ENCODE results near the gene C4orf50.
A peak's percentile ranks its signal among the peaks of the same experiment; 100 is the strongest.

The C4orf50 gene

GRCh38 chr4:5959211-5959982 lies 58.8 kb downstream of the C4orf50 start:
- TF ChIP-seq, protein P1, sequence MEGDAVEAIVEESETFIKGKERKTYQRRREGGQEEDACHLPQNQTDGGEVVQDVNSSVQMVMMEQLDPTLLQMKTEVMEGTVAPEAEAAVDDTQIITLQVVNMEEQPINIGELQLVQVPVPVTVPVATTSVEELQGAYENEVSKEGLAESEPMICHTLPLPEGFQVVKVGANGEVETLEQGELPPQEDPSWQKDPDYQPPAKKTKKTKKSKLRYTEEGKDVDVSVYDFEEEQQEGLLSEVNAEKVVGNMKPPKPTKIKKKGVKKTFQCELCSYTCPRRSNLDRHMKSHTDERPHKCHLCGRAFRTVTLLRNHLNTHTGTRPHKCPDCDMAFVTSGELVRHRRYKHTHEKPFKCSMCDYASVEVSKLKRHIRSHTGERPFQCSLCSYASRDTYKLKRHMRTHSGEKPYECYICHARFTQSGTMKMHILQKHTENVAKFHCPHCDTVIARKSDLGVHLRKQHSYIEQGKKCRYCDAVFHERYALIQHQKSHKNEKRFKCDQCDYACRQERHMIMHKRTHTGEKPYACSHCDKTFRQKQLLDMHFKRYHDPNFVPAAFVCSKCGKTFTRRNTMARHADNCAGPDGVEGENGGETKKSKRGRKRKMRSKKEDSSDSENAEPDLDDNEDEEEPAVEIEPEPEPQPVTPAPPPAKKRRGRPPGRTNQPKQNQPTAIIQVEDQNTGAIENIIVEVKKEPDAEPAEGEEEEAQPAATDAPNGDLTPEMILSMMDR (IDR thresholded peaks at IDR 0.05; ENCODE audit: unreplicated experiment in 3 of 3), result no peak
- peaks cover 46% of the 10 kb centered on the region for H3K27me3 Mint-ChIP-seq (ENCODE audit: low read depth)
- H3K9me3 Mint-ChIP-seq, result no peaks in the 10 kb centered on the region
- H3K4me1 Mint-ChIP-seq, result peaks cover 25% of the 10 kb centered on the region
- peak overlapping the region in 2 of 3 experiments; percentile 62 to 70 for H3K27ac Mint-ChIP-seq
- no peak overlapping the region for H3K4me3 Mint-ChIP-seq
- no peaks in the 10 kb centered on the region for H3K36me3 Mint-ChIP-seq (ENCODE audit: low read depth)

DNA sequence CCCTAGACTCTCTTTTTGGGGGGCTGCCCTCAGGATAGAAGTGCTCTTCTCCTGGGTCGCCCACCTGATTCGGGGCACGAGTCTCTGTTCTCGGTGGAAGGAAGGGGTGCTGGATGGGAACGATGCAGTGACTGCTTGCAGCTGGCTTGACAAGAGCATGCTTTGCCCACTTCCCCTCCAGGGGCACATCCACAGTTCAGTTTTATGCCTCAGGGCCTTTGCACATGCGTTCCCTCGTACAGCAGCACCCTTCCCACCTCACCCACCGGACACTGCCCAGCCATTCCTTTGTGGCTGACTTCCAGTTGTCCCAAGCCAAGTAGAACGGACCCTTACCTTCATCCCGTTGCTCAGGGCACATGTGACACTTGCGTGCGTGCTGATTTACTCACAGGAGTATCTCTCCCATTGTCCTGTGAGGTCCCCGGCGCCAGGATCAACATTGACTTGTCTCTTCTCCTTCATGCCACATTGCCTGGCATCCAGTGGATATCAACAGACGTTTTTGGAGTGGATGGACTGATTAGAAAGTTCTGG lies 60.0 kb downstream of the C4orf50 start:
- H3K27ac Mint-ChIP-seq, result peak overlapping the region in 1 of 3 experiments; percentile 12
- TF ChIP-seq, protein P1 (IDR thresholded peaks at IDR 0.05; ENCODE audit: unreplicated experiment in 3 of 3), result no peak
- H3K27me3 Mint-ChIP-seq (ENCODE audit: low read depth), result peaks cover 41% of the 10 kb centered on the region
- H3K9me3 Mint-ChIP-seq, result no peaks in the 10 kb centered on the region
- no peaks in the 10 kb centered on the region for H3K36me3 Mint-ChIP-seq (ENCODE audit: low read depth)
- H3K4me3 Mint-ChIP-seq, result no peak overlapping the region
- H3K4me1 Mint-ChIP-seq, result peaks cover 25% of the 10 kb centered on the region

DNA sequence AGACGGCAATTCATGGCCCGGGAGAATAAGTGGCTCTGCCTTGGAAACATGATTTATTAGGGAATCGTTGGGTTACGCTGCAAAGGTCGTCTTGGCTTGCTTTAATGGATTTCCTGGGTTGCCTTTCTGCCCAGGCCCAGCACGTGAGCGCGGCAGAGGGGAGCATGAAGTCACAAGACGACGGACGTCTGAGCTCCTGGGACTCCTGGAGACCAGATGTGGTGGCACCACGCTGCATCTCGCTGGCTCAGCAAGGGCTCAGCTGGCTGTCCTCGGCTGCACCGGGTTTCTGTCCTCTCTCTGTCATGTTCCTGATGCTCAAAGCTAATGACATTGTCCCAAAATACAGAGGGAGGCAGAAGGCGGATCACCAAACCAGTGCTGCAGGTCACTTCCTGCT lies 61.2 kb downstream of the C4orf50 start:
- no peak overlapping the region for H3K27ac Mint-ChIP-seq
- peaks cover 33% of the 10 kb centered on the region for H3K4me1 Mint-ChIP-seq
- peaks cover 42% of the 10 kb centered on the region for H3K27me3 Mint-ChIP-seq (ENCODE audit: low read depth)
- H3K9me3 Mint-ChIP-seq, result no peaks in the 10 kb centered on the region
- no peaks in the 10 kb centered on the region for H3K36me3 Mint-ChIP-seq (ENCODE audit: low read depth)
- TF ChIP-seq, protein P1 (IDR thresholded peaks at IDR 0.05; ENCODE audit: unreplicated experiment in 3 of 3), result no peak
- H3K4me3 Mint-ChIP-seq, result no peak overlapping the region

DNA sequence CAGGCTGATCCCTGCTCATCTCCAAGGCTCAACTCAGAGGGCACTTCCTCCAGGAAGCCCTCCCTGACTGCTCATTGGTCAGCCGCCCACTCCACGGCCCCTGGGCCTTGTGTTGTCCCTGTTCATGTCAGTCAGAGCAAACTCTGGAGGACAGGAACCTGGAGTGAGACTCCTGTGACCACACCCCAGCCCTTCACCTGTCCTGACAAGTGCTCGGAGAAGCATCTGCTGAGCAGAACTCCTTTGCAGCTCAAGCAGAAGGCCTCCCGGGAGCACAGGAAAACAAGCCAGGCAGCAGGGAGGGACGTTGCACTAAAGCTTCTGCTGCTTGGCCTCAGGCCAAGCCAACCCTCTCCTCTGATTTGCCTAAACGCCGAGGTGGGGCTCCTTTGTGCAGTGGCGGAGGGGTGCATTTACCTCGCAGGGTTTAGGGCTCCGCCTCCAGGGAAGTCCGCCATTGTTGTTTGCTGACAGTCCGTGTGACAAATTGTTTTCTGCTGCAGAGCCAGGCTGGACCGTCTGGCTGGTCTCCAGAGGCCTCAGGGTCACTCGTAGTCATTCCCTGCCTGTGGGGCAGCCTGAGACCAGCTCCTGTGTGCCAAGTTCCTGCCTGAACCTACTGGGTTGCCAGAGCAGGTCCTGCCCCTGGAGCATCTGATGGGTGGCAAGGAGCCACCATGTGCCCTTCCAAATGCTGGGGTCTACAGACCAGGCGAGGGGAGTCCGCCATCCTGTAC lies 61.8 kb downstream of the C4orf50 start:
- Mint-ChIP-seq H3K27ac (peak overlapping the region in 2 of 3 experiments; percentile 38 to 39), H3K36me3 (ENCODE audit: low read depth) (no peaks in the 10 kb centered on the region), H3K27me3 (ENCODE audit: low read depth) (peaks cover 40% of the 10 kb centered on the region), H3K9me3 (no peaks in the 10 kb centered on the region), H3K4me1 (peaks cover 33% of the 10 kb centered on the region), H3K4me3 (peak overlapping the region in 1 of 3 experiments; percentile 5)
- TF ChIP-seq, protein P1 (IDR thresholded peaks at IDR 0.05; ENCODE audit: unreplicated experiment in 3 of 3), result no peak

DNA sequence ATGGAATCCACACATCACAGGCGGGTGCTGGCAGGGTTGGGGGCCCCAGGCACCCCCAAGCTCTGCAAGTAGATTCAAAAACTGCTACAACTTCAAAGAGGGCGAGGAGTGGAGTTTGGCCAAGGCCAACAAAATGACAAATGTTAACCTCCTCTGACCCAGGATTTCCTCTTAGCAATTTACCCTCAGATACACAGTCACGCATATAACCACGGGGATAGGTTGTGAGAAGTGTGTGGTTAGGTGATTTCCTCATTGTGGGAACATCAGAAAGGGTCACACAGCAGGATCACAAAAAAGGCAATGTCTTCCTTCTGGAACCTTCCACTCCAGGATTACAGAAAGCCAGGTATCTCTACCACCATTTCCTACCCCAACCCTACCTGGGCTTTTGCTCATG lies 62.4 kb downstream of the C4orf50 start:
- Mint-ChIP-seq H3K27me3 (ENCODE audit: low read depth) (peaks cover 38% of the 10 kb centered on the region), H3K36me3 (ENCODE audit: low read depth) (no peaks in the 10 kb centered on the region), H3K27ac (no peak overlapping the region), H3K4me3 (no peak overlapping the region), H3K9me3 (no peaks in the 10 kb centered on the region), H3K4me1 (peaks cover 33% of the 10 kb centered on the region)
- TF ChIP-seq, protein P1 (IDR thresholded peaks at IDR 0.05; ENCODE audit: unreplicated experiment in 3 of 3), result no peak

All from nephron (organoid).